MM.1S (cell line): ENCODE results near the gene CNN3.

Source experiments
- DNase-seq: peaks from one replicate; pipeline ENCODE4 v3.0.0-alpha.2; 2015
- H2AFZ ChIP-seq: fragments of 300-600 bp; sonication (generic); 2 replicates; pipeline ENCODE4 v1.6.0; 2016; ENCODE audit warnings: antibody characterized with exemption, low read length
- H3F3A ChIP-seq: fragments of 300-600 bp; sonication (generic); 2 replicates; pipeline ENCODE4 v1.6.1; 2016; ENCODE audit warnings: mild to moderate bottlenecking, antibody characterized with exemption, low read length, moderate library complexity, mixed read lengths; ENCODE audit not compliant: insufficient read depth
- H3K27ac ChIP-seq: fragments of 300-600 bp; sonication (generic); 2 replicates; pipeline ENCODE4 v1.5.1; 2016; ENCODE audit warnings: mild to moderate bottlenecking, low read length
- H3K27me3 ChIP-seq: fragments of 300-600 bp; sonication (generic); replicated peaks from 2 replicates; pipeline ENCODE4 v1.6.0; 2016; ENCODE audit warnings: low read length; ENCODE audit not compliant: insufficient read depth
- H3K36me3 ChIP-seq: fragments of 300-600 bp; sonication (generic); replicated peaks from 2 replicates; pipeline ENCODE4 v1.6.1; 2016; ENCODE audit warnings: mild to moderate bottlenecking, low read length, mixed read lengths; ENCODE audit not compliant: insufficient read depth
- H3K4me1 ChIP-seq: fragments of 300-600 bp; sonication (generic); 2 replicates; pipeline ENCODE4 v1.6.1; 2016; ENCODE audit warnings: low read length, mixed read lengths
- H3K4me2 ChIP-seq: fragments of 300-600 bp; sonication (generic); 2 replicates; pipeline ENCODE4 v1.6.0; 2016; ENCODE audit warnings: low read depth, low read length
- H3K4me3 ChIP-seq: fragments of 300-600 bp; sonication (generic); 2 replicates; pipeline ENCODE4 v1.5.1; 2016; ENCODE audit warnings: low read length, mixed read lengths
- H3K79me2 ChIP-seq: fragments of 300-600 bp; sonication (generic); 2 replicates; pipeline ENCODE4 v1.6.1; 2016; ENCODE audit warnings: mixed run types, low read length, mixed read lengths
- H3K9ac ChIP-seq: fragments of 300-600 bp; sonication (generic); 2 replicates; pipeline ENCODE4 v1.6.1; 2016; ENCODE audit warnings: low read length, mixed read lengths
- H3K9me2 ChIP-seq: fragments of 300-600 bp; sonication (generic); replicated peaks from 2 replicates; pipeline ENCODE4 v1.6.1; 2016; ENCODE audit warnings: mild to moderate bottlenecking, low read length, mixed read lengths; ENCODE audit not compliant: insufficient read depth
- H3K9me3 ChIP-seq: fragments of 300-600 bp; sonication (generic); replicated peaks from 2 replicates; pipeline ENCODE4 v1.6.1; 2016; ENCODE audit warnings: mild to moderate bottlenecking, low read length, mixed read lengths; ENCODE audit not compliant: insufficient read depth
- H4K20me1 ChIP-seq: fragments of 300-600 bp; sonication (generic); 2 replicates; pipeline ENCODE4 v1.6.1; 2016; ENCODE audit warnings: mild to moderate bottlenecking, low read length, moderate library complexity, mixed read lengths; ENCODE audit not compliant: insufficient read depth
- EZH2 ChIP-seq: fragments of 300-600 bp; sonication (generic); optimal IDR thresholded peaks from 2 replicates; pipeline ENCODE3; 2017; ENCODE audit warnings: low read depth, mild to moderate bottlenecking, antibody characterized with exemption, low read length, mixed read lengths
- EZH2phosphoT487 ChIP-seq: fragments of 300-600 bp; sonication (generic); IDR thresholded peaks from 2 replicates; pipeline ENCODE4 v1.6.1; 2018; ENCODE audit warnings: antibody characterized with exemption, low read length
- TF ChIP-seq, protein P1 (sequence below): fragments of 300-600 bp; sonication (generic); IDR thresholded peaks from 2 replicates; pipeline ENCODE4 v1.5.1; 2016; ENCODE audit warnings: antibody characterized with exemption, low read length, mixed read lengths

CNN3 gene

DNA sequence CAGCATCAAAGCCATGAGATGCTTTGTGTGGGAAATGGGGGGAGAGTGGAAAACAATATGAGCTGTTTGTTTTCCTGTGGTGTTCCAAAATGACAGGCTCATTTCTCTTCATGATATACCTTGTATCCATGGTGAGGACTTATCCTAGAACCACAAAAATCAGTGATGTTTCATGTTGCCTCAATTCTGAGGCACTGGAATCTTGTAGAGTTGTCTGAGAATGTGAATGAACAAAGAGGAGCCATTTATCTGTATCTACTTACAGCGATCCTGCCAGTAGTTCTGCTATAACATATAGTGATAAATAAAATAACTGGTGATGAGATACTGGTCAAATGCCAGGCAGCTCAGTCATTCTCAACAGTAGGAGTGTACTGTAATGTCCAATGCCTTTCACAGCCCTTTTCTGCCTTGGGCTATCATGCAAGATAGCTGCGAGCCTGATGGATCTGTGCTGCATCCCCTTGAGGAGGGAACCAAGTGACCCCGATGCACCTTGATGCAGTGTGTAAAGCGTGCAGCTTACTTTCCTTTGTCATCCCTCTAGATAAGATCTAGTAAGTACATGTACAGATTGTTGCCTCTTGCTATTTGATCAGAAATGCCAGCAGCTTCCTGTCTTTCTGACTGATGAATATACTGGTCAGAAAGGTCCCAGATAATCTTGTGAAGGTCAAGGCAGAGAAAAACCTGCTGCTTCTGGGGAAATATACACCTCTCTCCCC, 54.0 kb downstream of the CNN3 start:
- Histone ChIP-seq H3F3A (no peaks in the 10 kb centered on the region), H4K20me1 (no peaks in the 10 kb centered on the region), H3K27ac (no peak overlapping the region), H3K9me3 (no peaks in the 10 kb centered on the region), H3K4me2 (no peak overlapping the region), H3K4me1 (no peaks in the 10 kb centered on the region), H3K9me2 (no peaks in the 10 kb centered on the region), H3K9ac (no peak overlapping the region), H3K27me3 (no peaks in the 10 kb centered on the region), H3K79me2 (no peaks in the 10 kb centered on the region), H3K36me3 (no peaks in the 10 kb centered on the region), H2AFZ (no peak overlapping the region), H3K4me3 (no peak overlapping the region)
- TF ChIP-seq EZH2phosphoT487 (no peak), EZH2 (no peak)
- TF ChIP-seq, protein P1, sequence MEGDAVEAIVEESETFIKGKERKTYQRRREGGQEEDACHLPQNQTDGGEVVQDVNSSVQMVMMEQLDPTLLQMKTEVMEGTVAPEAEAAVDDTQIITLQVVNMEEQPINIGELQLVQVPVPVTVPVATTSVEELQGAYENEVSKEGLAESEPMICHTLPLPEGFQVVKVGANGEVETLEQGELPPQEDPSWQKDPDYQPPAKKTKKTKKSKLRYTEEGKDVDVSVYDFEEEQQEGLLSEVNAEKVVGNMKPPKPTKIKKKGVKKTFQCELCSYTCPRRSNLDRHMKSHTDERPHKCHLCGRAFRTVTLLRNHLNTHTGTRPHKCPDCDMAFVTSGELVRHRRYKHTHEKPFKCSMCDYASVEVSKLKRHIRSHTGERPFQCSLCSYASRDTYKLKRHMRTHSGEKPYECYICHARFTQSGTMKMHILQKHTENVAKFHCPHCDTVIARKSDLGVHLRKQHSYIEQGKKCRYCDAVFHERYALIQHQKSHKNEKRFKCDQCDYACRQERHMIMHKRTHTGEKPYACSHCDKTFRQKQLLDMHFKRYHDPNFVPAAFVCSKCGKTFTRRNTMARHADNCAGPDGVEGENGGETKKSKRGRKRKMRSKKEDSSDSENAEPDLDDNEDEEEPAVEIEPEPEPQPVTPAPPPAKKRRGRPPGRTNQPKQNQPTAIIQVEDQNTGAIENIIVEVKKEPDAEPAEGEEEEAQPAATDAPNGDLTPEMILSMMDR, result no peak
- no peak for DNase-seq

DNA sequence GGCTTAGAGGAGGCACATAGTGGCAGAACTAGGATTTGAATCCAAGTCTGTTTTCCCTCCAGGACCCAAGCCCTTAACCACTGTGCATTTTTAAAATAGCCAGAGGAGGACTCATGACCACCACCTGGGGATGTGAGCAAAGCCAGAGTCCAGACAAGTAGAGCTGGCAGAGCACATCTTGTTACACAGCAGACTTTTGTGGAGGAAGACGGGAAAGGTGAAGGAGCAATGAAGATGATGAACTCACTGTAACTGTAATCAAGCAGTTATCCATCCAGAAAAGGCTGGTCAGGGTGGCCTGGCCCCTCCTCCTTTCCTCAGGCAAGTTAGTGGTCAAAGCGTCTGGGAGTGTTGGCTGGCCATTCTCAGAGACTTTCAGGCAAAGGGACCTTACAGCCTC, 55.9 kb downstream of the CNN3 start:
- Histone ChIP-seq H3K4me1 (no peaks in the 10 kb centered on the region), H3K79me2 (no peaks in the 10 kb centered on the region), H3K4me2 (no peak overlapping the region), H3K9ac (no peak overlapping the region), H2AFZ (no peak overlapping the region), H4K20me1 (no peaks in the 10 kb centered on the region), H3F3A (no peaks in the 10 kb centered on the region), H3K36me3 (no peaks in the 10 kb centered on the region), H3K27ac (no peak overlapping the region), H3K4me3 (no peak overlapping the region), H3K27me3 (no peaks in the 10 kb centered on the region), H3K9me3 (no peaks in the 10 kb centered on the region), H3K9me2 (no peaks in the 10 kb centered on the region)
- no peak for DNase-seq
- TF ChIP-seq EZH2 (no peak), EZH2phosphoT487 (no peak)
- TF ChIP-seq, protein P1, result no peak

DNA sequence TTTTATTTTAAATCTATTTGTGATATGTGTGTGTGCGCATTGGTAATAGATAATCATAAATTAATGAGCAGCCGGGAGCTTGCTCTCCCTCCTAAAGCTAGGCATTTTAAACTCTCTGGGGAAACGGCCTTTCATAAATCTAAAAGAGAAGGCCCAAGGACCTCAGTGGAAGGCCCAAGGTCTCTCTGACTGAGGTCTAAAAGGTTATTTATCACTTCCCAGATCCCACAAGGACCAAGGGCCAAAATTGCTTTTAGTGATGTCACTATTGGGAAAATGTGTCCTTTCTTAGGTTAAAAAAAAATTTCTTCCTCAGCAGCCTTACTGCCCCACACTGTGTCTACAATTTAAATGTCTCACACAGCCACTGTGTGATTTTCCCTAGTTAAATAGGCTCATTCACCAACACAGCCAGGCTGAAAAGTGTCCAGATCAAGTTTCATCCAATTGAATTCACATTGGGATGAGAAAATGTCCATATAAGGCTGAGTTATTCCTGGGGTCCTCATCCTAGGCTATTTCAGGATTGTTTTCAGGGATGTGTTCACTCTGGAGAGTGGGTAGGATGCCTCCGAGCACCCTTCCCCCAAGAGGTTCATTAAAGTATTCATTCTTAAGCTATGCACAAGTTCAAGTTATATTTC, 60.6 kb downstream of the CNN3 start:
- no peaks in the 10 kb centered on the region for H3K27me3 ChIP-seq
- DNase-seq, result no peak
- H3K4me3 ChIP-seq, result no peak overlapping the region
- no peaks in the 10 kb centered on the region for H3K9me2 ChIP-seq
- no peak overlapping the region for H2AFZ ChIP-seq
- no peak overlapping the region for H3K27ac ChIP-seq
- no peaks in the 10 kb centered on the region for H3F3A ChIP-seq
- H3K79me2 ChIP-seq, result no peaks in the 10 kb centered on the region
- no peak overlapping the region for H3K9ac ChIP-seq
- no peaks in the 10 kb centered on the region for H3K9me3 ChIP-seq
- H4K20me1 ChIP-seq, result no peaks in the 10 kb centered on the region
- TF ChIP-seq EZH2phosphoT487 (no peak), EZH2 (no peak)
- TF ChIP-seq, protein P1, result no peak
- no peaks in the 10 kb centered on the region for H3K36me3 ChIP-seq
- no peaks in the 10 kb centered on the region for H3K4me1 ChIP-seq
- H3K4me2 ChIP-seq, result no peak overlapping the region
